Stimulated activated CD8-positive, alpha-beta memory T cell treated with anti-CD3 and anti-CD28 coated beads, Interleukin-7, amount 100 ng/mL, for 24 hours (primary cell): ENCODE measurements around the gene ZGRF1.
"Not testable (repeated sequence)": the region's sequence is repeated elsewhere in the genome, so short reads cannot be mapped to it uniquely, and the experiment has no call there.

ENCODE experiments used
- DNase-seq: peaks from one replicate; pipeline ENCODE4 v3.0.0-alpha.2; 2020; ENCODE audit warnings: low read depth

ZGRF1 gene

DNA sequence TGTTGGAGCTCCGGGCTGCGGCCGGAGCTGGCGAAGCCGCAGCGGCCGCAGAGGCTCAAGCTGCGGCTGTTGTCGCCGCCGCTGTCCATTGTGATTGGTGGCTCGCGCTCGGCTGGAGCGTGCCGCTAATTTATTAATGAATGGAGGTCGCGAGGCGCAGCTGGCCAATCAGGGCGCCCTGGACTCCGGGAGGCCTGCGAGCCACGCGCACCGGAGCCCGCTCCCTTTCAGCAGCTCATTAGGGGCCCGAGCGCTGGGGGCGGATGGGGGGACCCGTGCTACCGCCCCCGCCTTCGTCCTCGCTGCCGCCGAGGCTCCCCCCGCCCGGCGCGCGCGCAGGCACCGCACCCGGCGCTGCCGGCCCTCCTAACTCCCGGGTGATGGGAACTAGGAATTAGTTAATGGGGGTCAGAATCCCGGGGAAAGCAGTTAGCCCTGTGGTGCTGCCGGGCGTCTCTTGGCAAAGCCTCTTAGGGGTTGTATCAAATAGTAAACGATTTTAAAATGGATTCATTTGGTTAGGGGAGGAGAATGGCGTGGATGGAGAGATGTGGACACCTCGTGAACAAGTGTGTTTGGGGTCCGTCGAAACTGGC, 120.1 kb downstream of the ZGRF1 start:
- DNase-seq = no peak

GRCh38 chr4:112516066-112516470, 120.6 kb downstream of the ZGRF1 start, which contains the start of gene NEUROG2:
Gene NEUROG2 (minus strand): TSS chr4:112516180. CDS start chr4:112515475, 705 bp downstream.
- no peak for DNase-seq

DNA sequence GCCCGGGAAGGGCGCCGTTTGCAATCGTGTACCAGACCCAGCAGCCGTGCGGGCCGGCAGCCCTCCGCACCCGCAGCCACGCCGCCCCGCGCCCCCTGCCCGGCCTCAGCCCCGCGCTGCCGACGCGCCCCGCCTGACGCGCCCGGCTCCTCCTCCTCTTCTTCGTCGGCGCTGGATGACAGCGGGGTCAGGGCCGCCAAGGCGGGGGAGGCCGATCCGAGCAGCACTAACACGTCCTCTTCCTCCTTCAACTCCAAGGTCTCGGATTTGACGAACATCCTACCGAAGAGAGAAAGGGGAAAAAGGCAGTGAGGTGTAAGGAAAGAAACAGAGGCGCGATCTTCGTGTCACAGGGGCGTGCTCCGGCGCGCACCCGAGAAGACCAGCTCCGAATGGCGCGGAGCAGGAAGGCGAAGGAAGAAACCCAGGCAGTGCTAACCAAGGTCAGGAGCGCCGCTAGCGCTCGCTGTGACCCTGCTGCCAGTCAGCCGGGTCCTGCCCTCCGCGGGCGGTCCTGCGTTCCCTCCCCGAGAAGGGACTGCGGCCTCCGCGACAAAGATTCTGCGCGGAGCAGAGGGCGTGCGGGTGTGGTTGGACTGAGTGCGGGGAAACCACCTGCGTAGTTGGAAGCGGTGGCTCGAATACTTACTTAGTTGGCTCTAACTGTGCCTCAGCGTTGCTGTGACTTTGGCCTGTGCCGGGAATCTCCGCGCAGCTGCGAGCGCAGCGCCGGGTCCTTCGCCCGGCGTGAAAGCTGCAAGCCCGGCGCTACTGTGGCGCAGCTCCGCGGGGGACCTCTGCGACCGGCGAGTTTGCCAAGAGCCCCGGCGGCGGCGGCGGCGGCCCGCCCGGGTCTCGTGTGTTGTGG, 121.3 kb downstream of the ZGRF1 start:
- no peak for DNase-seq

GRCh38 chr4:112514647-112515197, 122.0 kb downstream of the ZGRF1 start:
- no peak for DNase-seq

DNA sequence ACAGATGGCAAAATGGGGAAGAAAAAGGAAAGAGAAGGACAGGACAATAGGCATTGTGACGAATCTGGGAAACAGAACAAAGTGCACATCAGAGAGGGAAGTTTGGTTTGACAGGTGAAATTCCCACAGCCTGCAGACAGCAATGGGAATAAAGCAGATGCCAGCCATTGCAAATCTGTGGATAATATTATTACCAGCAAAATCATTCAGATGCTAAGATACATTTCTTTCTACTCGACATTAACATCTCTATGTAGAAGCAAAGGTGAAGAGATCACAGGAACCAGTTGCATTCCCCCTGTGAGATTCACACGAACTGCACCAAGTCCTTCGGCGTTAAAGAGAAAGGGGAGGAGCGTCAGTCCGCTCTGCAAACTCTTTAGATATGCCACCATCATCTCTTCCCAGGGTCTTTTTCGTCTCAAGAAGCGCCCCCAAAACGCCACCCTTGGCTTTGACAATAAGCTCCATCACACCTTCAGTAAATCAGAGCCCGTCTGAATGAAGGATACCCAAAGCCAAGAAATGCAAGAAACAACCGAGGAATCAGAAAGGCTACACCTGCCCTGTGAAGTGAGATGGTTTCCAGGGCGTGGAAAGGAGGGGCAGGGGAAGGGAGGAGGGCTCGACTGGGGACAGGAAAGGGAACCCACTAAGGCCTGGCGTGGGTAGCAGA, 122.6 kb downstream of the ZGRF1 start:
- DNase-seq = no peak

- no peak for DNase-seq
Observed at GRCh38 chr4:112511803-112512118, 124.9 kb downstream of the ZGRF1 start.

GRCh38 chr4:112511093-112511802, 125.5 kb downstream of the ZGRF1 start:
- no peak for DNase-seq

DNA sequence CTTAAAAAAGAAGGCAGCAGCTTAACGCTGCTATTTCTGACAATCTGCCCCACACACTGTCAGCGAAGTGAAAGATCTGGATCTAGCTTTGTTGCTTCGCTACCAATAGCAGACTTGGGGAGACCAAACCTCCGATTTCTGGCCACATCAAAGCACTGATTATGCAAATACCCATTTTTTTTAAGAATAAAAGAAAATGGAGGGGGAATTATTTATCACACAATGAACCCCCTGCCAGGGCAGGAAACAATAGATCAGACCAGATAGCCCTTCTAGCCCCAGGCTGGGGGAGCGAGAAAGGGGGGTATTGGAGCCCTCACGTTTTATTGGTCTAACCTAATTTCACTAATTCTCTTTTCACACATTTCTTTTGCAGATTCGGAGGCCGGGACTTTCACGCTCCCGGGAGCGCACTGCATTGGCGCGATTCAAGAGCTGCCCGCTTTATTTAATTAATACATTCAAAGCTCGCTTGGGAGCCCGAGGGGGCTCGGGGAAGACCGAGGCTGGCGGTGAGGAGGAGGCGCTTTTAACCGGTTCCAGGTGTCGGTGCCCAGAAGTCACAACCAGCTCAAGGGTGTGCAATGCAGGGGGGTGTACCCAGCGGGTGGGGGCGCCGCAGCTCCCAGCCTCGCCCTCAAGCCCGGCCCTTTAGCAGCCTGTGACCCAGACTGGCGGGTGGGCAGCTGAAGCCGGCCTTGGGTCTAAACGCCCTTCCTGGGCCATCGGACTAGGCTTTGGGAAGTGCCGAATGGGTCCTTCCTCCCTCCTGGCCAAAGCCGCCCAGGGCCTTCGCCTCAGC, 126.2 kb downstream of the ZGRF1 start:
- DNase-seq = no peak

DNA sequence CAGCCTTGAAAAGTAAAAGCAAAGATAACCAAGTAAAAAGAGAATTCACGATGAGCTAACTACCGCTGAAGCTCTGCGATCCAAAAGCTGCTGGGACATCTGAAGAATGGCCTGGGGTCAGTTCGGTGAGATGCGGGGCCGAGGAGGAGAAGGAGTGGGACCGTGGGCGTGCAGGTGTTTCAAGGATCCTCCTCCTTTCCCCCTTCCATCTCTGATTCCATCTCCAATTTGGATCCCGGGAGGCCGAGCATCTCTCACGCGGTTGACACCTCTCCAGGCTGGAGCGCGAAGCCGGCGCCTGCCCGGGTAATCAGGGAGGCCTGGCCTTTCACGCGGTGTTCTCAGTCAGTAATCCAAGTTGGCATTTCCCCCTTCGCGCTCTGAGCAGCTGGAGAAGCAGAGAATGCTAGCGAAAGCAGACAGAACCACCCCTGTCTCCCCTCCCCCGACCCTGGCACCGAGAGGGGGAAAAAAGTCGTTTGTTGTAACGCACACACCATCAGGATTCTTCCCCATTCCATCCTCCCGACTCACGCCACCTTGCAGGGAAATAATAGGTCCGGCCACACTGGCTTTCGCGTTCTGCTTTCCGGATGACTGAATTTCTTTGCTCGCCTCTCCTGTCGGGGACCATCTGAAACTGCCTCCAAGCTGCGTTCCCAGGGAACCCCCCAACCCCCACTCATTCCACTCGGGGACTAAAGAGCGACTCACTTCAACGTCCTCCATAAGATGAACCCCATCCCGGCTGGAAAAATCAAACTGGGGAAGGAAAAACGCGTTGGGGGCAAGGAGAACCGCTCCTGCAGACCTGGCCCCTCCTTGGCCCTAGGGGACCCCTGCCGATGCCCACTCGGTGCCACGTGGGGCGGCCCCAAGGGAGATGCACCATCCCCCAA, 127.2 kb downstream of the ZGRF1 start:
- DNase-seq = no peak

DNA sequence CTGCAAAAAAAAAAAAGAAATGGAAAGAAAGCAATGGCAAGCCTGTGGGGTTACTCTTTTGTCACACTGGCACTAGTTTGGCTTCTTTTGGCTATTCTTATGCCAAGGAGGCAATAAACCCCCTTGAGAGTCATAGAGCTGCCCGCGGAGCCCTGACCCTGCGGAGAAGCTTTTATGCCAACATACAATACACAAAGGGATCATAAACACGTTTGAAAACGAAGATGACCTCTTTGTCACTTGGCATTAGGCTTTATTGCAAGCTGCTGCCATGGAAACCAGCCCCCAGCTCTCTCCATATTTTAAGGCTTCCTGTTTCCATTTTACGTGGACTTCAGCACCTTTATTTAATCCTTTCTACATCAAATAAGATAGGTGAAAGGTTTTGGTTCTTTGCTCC, 128.4 kb downstream of the ZGRF1 start:
- DNase-seq = no peak

GRCh38 chr4:112504807-112505206, 131.9 kb downstream of the ZGRF1 start:
- DNase-seq = no peak

GRCh38 chr4:112502871-112503270, 133.8 kb downstream of the ZGRF1 start:
- DNase-seq = no peak

DNA sequence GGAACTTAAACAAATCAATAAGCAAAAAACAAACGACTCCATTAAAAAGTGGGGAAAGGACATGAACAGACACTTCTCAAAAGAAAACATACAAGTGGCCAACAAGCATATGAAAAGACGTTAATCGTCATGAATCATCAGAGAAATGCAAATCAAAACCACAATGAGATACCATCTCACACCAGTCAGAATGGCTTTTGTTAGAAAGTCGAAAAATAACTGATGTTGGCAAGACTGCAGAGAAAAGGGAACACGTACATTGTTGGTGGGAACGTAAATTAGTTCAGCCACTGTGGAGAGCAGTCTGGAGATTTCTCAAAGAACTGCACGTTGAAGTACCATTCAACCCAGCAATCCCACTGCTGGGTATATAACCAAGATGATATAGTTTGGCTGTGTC, 144.4 kb downstream of the ZGRF1 start:
- DNase-seq = no peak

DNA sequence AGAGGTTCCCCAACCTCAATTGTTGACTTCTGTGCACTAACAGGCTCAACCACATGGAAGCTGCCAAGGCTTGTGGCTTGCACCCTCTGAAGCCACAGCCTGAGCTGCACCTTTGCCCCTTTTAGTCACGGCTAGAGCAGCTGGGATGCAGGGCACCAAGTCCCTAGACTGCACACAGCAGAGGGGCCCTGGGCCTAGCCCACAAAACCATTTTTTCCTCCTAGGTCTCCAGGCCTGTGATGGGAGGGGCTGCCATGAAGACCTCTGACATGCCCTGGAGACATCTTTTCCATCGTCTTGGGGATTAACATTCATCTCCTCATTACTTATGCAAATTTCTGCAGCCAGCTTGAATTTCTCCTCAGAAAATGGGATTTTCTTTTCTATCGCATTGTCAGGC, 145.9 kb downstream of the ZGRF1 start:
- not testable (repeated sequence) for DNase-seq
